Neural progenitor cell (in vitro differentiated cells): ENCODE results near the gene ZC3H18. TPM values are rescaled to one million over a fixed set of nuclear protein-coding genes. Genes with fewer than 3 reads are reported as not detected.

Experiments
- DNase-seq: peaks from one replicate; pipeline ENCODE4 v3.0.0-alpha.2; 2016; ENCODE audit warnings: low spot score
- H2AFZ ChIP-seq: fragments of 200-600 bp; sonication (generic); replicated peaks from 2 replicates; pipeline ENCODE4 v1.6.1; 2016; ENCODE audit warnings: antibody characterized with exemption
- H3F3A ChIP-seq: fragments of 200-600 bp; sonication (generic); 2 replicates; pipeline ENCODE4 v1.6.1; 2016; ENCODE audit warnings: antibody characterized with exemption, low read depth
- H3K27ac ChIP-seq: fragments of 200-600 bp; sonication (generic); 2 replicates; pipeline ENCODE4 v1.5.1; 2016; ENCODE audit warnings: mild to moderate bottlenecking
- H3K27me3 ChIP-seq: fragments of 200-600 bp; sonication (generic); 2 replicates; pipeline ENCODE4 v1.6.1; 2016; ENCODE audit warnings: mild to moderate bottlenecking, moderate library complexity
- H3K36me3 ChIP-seq: fragments of 200-600 bp; sonication (generic); 2 replicates; pipeline ENCODE4 v1.5.1; 2016
- H3K4me1 ChIP-seq: fragments of 200-600 bp; sonication (generic); 2 replicates; pipeline ENCODE4 v1.6.1; 2016; ENCODE audit warnings: mixed run types
- H3K4me2 ChIP-seq: fragments of 200-600 bp; sonication (generic); 2 replicates; pipeline ENCODE4 v1.6.1; 2016
- H3K4me3 ChIP-seq: fragments of 200-600 bp; sonication (generic); 2 replicates; pipeline ENCODE4 v1.5.1; 2016
- H3K79me2 ChIP-seq: fragments of 200-600 bp; sonication (generic); 2 replicates; pipeline ENCODE4 v1.6.1; 2016; ENCODE audit warnings: low read depth
- H3K9ac ChIP-seq: fragments of 200-600 bp; sonication (generic); 2 replicates; pipeline ENCODE4 v1.6.1; 2016
- H3K9me3 ChIP-seq: fragments of 200-600 bp; sonication (generic); 2 replicates; pipeline ENCODE4 v1.5.1; 2016; ENCODE audit warnings: low read depth
- H4K20me1 ChIP-seq: fragments of 200-600 bp; sonication (generic); 2 replicates; pipeline ENCODE4 v1.6.1; 2016; ENCODE audit warnings: low read depth
- H3K27ac Mint-ChIP-seq: 3 replicates; pipeline ENCODE4 v1.8.0; 2021; ENCODE audit warnings: mixed read lengths
- H3K27me3 Mint-ChIP-seq: 2 replicates; pipeline ENCODE4 v1.8.0; 2022; ENCODE audit warnings: low read depth, mild to moderate bottlenecking, inconsistent platforms, moderate library complexity, mixed read lengths; ENCODE audit not compliant: insufficient read depth
- H3K36me3 Mint-ChIP-seq: 3 replicates; pipeline ENCODE4 v1.8.0; 2021; ENCODE audit warnings: mixed read lengths
- H3K4me1 Mint-ChIP-seq: 3 replicates; pipeline ENCODE4 v1.8.0; 2021; ENCODE audit warnings: mixed read lengths
- H3K4me3 Mint-ChIP-seq: 3 replicates; pipeline ENCODE4 v1.8.0; 2021; ENCODE audit warnings: mild to moderate bottlenecking, moderate library complexity, mixed read lengths
- H3K9me3 Mint-ChIP-seq: 3 replicates; pipeline ENCODE4 v1.8.0; 2020; ENCODE audit warnings: mixed read lengths
- CTCF ChIP-seq: fragments of 200-600 bp; sonication (generic); IDR thresholded peaks from 2 replicates; pipeline ENCODE4 v1.5.1; 2017; ENCODE audit warnings: antibody characterized with exemption, mild to moderate bottlenecking
- EZH2 ChIP-seq: fragments of 200-600 bp; sonication (generic); IDR thresholded peaks from 2 replicates; pipeline ENCODE4 v1.6.1; 2017; ENCODE audit warnings: antibody characterized with exemption, mild to moderate bottlenecking, moderate library complexity
- EZH2phosphoT487 ChIP-seq: fragments of 200-600 bp; sonication (generic); IDR thresholded peaks from 2 replicates; pipeline ENCODE4 v1.6.1; 2017; ENCODE audit warnings: antibody characterized with exemption
- total RNA-seq: library from RNA; depleted of rRNA; stranded (reverse); fragments of >200 nt; gene quantifications from 2 replicates; pipeline ENCODE4 v1.2.3, GENCODE V29; 2015; ENCODE audit warnings: low replicate concordance

ZC3H18 gene
- total RNA-seq, 1 donor from 2014 or later: 24.2 TPM

GRCh38 chr16:88657371-88657770 lies 87.2 kb downstream of the ZC3H18 start:
- Histone ChIP-seq H3K4me1 (peaks cover 4% of the 10 kb centered on the region), H3K9me3 (no peaks in the 10 kb centered on the region), H4K20me1 (peaks cover 39% of the 10 kb centered on the region), H3K79me2 (peaks cover 37% of the 10 kb centered on the region), H2AFZ (no peak overlapping the region), H3K27ac (no peak overlapping the region), H3K4me2 (no peak overlapping the region), H3F3A (peaks cover 4% of the 10 kb centered on the region), H3K36me3 (no peaks in the 10 kb centered on the region), H3K9ac (no peak overlapping the region), H3K4me3 (no peak overlapping the region), H3K27me3 (no peaks in the 10 kb centered on the region)
- H3K27ac Mint-ChIP-seq: no peak overlapping the region
- no peaks in the 10 kb centered on the region for H3K9me3 Mint-ChIP-seq
- no peak overlapping the region for H3K4me3 Mint-ChIP-seq
- H3K36me3 Mint-ChIP-seq: peaks cover 2% of the 10 kb centered on the region
- H3K4me1 Mint-ChIP-seq: peaks cover 16% of the 10 kb centered on the region
- peaks cover 7% of the 10 kb centered on the region for H3K27me3 Mint-ChIP-seq
- TF ChIP-seq CTCF: no peak
- no peak for TF ChIP-seq EZH2
- TF ChIP-seq EZH2phosphoT487: no peak
- DNase-seq: no peak

- peaks cover 2% of the 10 kb centered on the region for H3K36me3 Mint-ChIP-seq
- H3K4me3 Mint-ChIP-seq: no peak overlapping the region
- H3F3A ChIP-seq: peaks cover 4% of the 10 kb centered on the region
Measured at GRCh38 chr16:88658714-88659113, 88.5 kb downstream of the ZC3H18 start.

GRCh38 chr16:88659160-88659559 lies 89.0 kb downstream of the ZC3H18 start:
- Mint-ChIP-seq H3K4me3 (no peak overlapping the region), H3K27ac (no peak overlapping the region), H3K27me3 (peaks cover 6% of the 10 kb centered on the region), H3K4me1 (peaks cover 18% of the 10 kb centered on the region), H3K9me3 (no peaks in the 10 kb centered on the region), H3K36me3 (no peaks in the 10 kb centered on the region)
- peaks cover 4% of the 10 kb centered on the region for H3K4me1 ChIP-seq
- no peaks in the 10 kb centered on the region for H3K27me3 ChIP-seq
- no peak overlapping the region for H3K4me2 ChIP-seq
- no peak overlapping the region for H3K9ac ChIP-seq
- TF ChIP-seq CTCF (no peak), EZH2 (no peak), EZH2phosphoT487 (no peak)
- peaks cover 45% of the 10 kb centered on the region for H3K79me2 ChIP-seq
- H2AFZ ChIP-seq: no peak overlapping the region
- H3K9me3 ChIP-seq: no peaks in the 10 kb centered on the region
- peaks cover 4% of the 10 kb centered on the region for H3F3A ChIP-seq
- H3K27ac ChIP-seq: no peak overlapping the region
- no peak for DNase-seq
- H4K20me1 ChIP-seq: peaks cover 39% of the 10 kb centered on the region
- H3K36me3 ChIP-seq: no peaks in the 10 kb centered on the region
- no peak overlapping the region for H3K4me3 ChIP-seq

More at GRCh38 chr16:88658714-88659113, 88.5 kb downstream of the ZC3H18 start:
- H3K27me3 Mint-ChIP-seq: peaks cover 7% of the 10 kb centered on the region
- Histone ChIP-seq H3K4me3 (no peak overlapping the region), H3K9ac (no peak overlapping the region), H3K4me1 (peaks cover 4% of the 10 kb centered on the region), H3K36me3 (no peaks in the 10 kb centered on the region), H3K9me3 (no peaks in the 10 kb centered on the region), H3K27me3 (no peaks in the 10 kb centered on the region), H2AFZ (no peak overlapping the region), H3K79me2 (peaks cover 40% of the 10 kb centered on the region), H4K20me1 (peaks cover 39% of the 10 kb centered on the region), H3K27ac (no peak overlapping the region), H3K4me2 (no peak overlapping the region)
- no peak for DNase-seq
- peak overlapping the region; percentile 57 for H3K27ac Mint-ChIP-seq
- no peaks in the 10 kb centered on the region for H3K9me3 Mint-ChIP-seq
- peaks cover 16% of the 10 kb centered on the region for H3K4me1 Mint-ChIP-seq
- TF ChIP-seq EZH2: no peak
- no peak for TF ChIP-seq EZH2phosphoT487
- no peak for TF ChIP-seq CTCF
